ENCODE results near the gene ZBTB38. TPM values are rescaled to one million over a fixed set of nuclear protein-coding genes. Genes with fewer than 3 reads are reported as not detected.
A peak's percentile ranks its signal among the peaks of the same experiment; 100 is the strongest.

The ZBTB38 gene
- total and polyA plus RNA-seq, 2 of the 13 experiments (the other 11 are each of a cell fraction or from before 2014, with no cell fraction given), result 26.8 to 51.7 TPM

DNA sequence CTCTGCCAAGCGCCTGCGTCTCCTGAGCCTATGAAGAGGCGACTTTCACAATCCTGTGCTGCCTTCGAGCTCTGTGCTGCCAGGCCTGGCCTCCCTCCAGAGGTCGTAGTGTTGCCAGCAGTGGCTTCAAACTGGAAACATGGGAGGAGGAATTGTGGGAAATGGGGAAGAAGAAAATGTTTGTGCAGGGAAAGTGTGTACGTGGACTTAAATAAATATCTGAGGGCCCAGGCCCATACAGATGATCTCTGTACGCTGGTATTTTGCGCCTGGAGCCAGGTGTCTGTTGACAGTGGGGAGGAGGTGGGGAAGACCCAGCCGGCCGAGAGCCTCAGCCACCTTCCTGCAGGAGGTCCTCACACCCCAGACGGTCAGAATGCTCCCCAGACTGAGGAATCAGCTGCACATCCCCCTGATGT lies 44.6 kb downstream of the ZBTB38 start (continued):
- TF ChIP-seq, protein P1, sequence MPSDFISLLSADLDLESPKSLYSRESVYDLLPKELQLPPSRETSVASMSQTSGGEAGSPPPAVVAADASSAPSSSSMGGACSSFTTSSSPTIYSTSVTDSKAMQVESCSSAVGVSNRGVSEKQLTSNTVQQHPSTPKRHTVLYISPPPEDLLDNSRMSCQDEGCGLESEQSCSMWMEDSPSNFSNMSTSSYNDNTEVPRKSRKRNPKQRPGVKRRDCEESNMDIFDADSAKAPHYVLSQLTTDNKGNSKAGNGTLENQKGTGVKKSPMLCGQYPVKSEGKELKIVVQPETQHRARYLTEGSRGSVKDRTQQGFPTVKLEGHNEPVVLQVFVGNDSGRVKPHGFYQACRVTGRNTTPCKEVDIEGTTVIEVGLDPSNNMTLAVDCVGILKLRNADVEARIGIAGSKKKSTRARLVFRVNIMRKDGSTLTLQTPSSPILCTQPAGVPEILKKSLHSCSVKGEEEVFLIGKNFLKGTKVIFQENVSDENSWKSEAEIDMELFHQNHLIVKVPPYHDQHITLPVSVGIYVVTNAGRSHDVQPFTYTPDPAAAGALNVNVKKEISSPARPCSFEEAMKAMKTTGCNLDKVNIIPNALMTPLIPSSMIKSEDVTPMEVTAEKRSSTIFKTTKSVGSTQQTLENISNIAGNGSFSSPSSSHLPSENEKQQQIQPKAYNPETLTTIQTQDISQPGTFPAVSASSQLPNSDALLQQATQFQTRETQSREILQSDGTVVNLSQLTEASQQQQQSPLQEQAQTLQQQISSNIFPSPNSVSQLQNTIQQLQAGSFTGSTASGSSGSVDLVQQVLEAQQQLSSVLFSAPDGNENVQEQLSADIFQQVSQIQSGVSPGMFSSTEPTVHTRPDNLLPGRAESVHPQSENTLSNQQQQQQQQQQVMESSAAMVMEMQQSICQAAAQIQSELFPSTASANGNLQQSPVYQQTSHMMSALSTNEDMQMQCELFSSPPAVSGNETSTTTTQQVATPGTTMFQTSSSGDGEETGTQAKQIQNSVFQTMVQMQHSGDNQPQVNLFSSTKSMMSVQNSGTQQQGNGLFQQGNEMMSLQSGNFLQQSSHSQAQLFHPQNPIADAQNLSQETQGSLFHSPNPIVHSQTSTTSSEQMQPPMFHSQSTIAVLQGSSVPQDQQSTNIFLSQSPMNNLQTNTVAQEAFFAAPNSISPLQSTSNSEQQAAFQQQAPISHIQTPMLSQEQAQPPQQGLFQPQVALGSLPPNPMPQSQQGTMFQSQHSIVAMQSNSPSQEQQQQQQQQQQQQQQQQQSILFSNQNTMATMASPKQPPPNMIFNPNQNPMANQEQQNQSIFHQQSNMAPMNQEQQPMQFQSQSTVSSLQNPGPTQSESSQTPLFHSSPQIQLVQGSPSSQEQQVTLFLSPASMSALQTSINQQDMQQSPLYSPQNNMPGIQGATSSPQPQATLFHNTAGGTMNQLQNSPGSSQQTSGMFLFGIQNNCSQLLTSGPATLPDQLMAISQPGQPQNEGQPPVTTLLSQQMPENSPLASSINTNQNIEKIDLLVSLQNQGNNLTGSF (CRISPR knock-in tag; IDR thresholded peaks at IDR 0.05), result no peak
- TF ChIP-seq, protein P2, sequence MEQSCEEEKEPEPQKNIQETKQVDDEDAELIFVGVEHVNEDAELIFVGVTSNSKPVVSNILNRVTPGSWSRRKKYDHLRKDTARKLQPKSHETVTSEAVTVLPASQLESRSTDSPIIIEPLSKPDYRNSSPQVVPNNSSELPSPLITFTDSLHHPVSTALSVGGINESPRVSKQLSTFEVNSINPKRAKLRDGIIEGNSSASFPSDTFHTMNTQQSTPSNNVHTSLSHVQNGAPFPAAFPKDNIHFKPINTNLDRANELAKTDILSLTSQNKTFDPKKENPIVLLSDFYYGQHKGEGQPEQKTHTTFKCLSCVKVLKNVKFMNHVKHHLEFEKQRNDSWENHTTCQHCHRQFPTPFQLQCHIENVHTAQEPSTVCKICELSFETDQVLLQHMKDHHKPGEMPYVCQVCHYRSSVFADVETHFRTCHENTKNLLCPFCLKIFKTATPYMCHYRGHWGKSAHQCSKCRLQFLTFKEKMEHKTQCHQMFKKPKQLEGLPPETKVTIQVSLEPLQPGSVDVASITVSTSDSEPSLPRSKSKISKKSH (CRISPR knock-in tag; IDR thresholded peaks at IDR 0.05; ENCODE audit: borderline replicate concordance), result no peak
- TF ChIP-seq ZNF816 (CRISPR knock-in tag; IDR thresholded peaks at IDR 0.05; ENCODE audit: borderline replicate concordance) (no peak), FOSL2 (CRISPR knock-in tag; IDR thresholded peaks at IDR 0.05) (peak; percentile 71), SRSF1 (optimal IDR thresholded peaks at IDR 0.05; ENCODE audit: low read depth, low read length) (no peak), SRF (IDR thresholded peaks at IDR 0.05; ENCODE audit: low read depth, low read length) (0 out of 2 replicates have a peak, but pooled peaks have one; percentile 9), ZNF24 (IDR thresholded peaks at IDR 0.05) (no peak), CEBPG (CRISPR knock-in tag; IDR thresholded peaks at IDR 0.05) (peak; percentile 90), HNRNPK (IDR thresholded peaks at IDR 0.05; ENCODE audit: low read depth, low read length, poor library complexity, severe bottlenecking) (no peak), SOX5 (CRISPR knock-in tag; IDR thresholded peaks at IDR 0.05; ENCODE audit: borderline replicate concordance) (peak; percentile 68; the same call in 1 of the 2 replicates), THAP8 (CRISPR knock-in tag; IDR thresholded peaks at IDR 0.05; ENCODE audit: borderline replicate concordance) (no peak), MEIS2 (CRISPR knock-in tag; IDR thresholded peaks at IDR 0.05) (no peak; the same call in 1 of the 2 replicates), RFX1 (IDR thresholded peaks at IDR 0.05) (no peak), TCF7 (IDR thresholded peaks at IDR 0.05; ENCODE audit: low read depth) (no peak), PAF1 (CRISPR knock-in tag; IDR thresholded peaks at IDR 0.05) (no peak)
- TF ChIP-seq, protein P3, sequence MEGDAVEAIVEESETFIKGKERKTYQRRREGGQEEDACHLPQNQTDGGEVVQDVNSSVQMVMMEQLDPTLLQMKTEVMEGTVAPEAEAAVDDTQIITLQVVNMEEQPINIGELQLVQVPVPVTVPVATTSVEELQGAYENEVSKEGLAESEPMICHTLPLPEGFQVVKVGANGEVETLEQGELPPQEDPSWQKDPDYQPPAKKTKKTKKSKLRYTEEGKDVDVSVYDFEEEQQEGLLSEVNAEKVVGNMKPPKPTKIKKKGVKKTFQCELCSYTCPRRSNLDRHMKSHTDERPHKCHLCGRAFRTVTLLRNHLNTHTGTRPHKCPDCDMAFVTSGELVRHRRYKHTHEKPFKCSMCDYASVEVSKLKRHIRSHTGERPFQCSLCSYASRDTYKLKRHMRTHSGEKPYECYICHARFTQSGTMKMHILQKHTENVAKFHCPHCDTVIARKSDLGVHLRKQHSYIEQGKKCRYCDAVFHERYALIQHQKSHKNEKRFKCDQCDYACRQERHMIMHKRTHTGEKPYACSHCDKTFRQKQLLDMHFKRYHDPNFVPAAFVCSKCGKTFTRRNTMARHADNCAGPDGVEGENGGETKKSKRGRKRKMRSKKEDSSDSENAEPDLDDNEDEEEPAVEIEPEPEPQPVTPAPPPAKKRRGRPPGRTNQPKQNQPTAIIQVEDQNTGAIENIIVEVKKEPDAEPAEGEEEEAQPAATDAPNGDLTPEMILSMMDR (CRISPR knock-in tag; IDR thresholded peaks at IDR 0.05), result peak; percentile 79
- TF ChIP-seq, protein P4, sequence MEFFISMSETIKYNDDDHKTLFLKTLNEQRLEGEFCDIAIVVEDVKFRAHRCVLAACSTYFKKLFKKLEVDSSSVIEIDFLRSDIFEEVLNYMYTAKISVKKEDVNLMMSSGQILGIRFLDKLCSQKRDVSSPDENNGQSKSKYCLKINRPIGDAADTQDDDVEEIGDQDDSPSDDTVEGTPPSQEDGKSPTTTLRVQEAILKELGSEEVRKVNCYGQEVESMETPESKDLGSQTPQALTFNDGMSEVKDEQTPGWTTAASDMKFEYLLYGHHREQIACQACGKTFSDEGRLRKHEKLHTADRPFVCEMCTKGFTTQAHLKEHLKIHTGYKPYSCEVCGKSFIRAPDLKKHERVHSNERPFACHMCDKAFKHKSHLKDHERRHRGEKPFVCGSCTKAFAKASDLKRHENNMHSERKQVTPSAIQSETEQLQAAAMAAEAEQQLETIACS (CRISPR knock-in tag; IDR thresholded peaks at IDR 0.05), result no peak

All from HepG2 (cell line).